A673 (cell line): ENCODE results near the gene SLC25A47. TPM values are rescaled to one million over a fixed set of nuclear protein-coding genes. Genes with fewer than 3 reads are reported as not detected.

Experiments used
- BruUV-seq: library from RNA; stranded (reverse); fragments of 400-500 nt; replicated peaks from 2 replicates; lab custom pipeline; 2021; lab: Mats Ljungman, UMichigan
- CTCF ChIA-PET: fragments of 300-600 bp; sonication (Branson Sonifier 250); formaldehyde crosslinking; loops from one replicate; lab custom pipeline; 2022; ENCODE audit warnings: antibody characterized with exemption; lab: Charles Lee
- POLR2A ChIA-PET: fragments of 300-600 bp; sonication (Branson Sonifier 250); formaldehyde crosslinking; loops from one replicate; lab custom pipeline; 2022; ENCODE audit warnings: antibody characterized with exemption; ENCODE audit not compliant: low non-redundant PET; lab: Charles Lee
- DNase-seq: peaks from one replicate; pipeline ENCODE4 v3.0.0-alpha.2; 2015; ENCODE audit warnings: low spot score
- H3K27ac ChIP-seq: fragments of 200-600 bp; sonication (generic); 2 replicates; pipeline ENCODE4 v1.5.1; 2016; ENCODE audit warnings: mixed run types, low read depth, mild to moderate bottlenecking, mixed read lengths, antibody characterized with exemption, low read length; ENCODE audit not compliant: poor library complexity, severe bottlenecking
- H3K27me3 ChIP-seq: fragments of 200-600 bp; sonication (generic); replicated peaks from 2 replicates; pipeline ENCODE4 v1.6.1; 2017; ENCODE audit warnings: mixed run types, low read depth, mild to moderate bottlenecking, mixed read lengths, antibody characterized with exemption, low read length; ENCODE audit not compliant: insufficient read depth, poor library complexity
- H3K36me3 ChIP-seq: fragments of 200-600 bp; sonication (generic); 2 replicates; pipeline ENCODE4 v1.6.1; 2016; ENCODE audit warnings: mixed run types, mild to moderate bottlenecking, mixed read lengths, antibody characterized with exemption, low read length; ENCODE audit not compliant: insufficient read depth, poor library complexity, severe bottlenecking
- H3K4me1 ChIP-seq: fragments of 200-600 bp; sonication (generic); 2 replicates; pipeline ENCODE4 v1.6.1; 2017; ENCODE audit warnings: mixed run types, mild to moderate bottlenecking, mixed read lengths, antibody characterized with exemption, low read length; ENCODE audit not compliant: insufficient read depth, poor library complexity, severe bottlenecking
- H3K4me3 ChIP-seq: fragments of 200-600 bp; sonication (generic); 2 replicates; pipeline ENCODE4 v1.5.1; 2016; ENCODE audit warnings: low read depth, mixed run types, mild to moderate bottlenecking, mixed read lengths, low read length; ENCODE audit not compliant: poor library complexity, severe bottlenecking
- H3K9me3 ChIP-seq: fragments of 200-600 bp; sonication (generic); 2 replicates; pipeline ENCODE4 v1.6.1; 2016; ENCODE audit warnings: mixed run types, low read depth, mild to moderate bottlenecking, mixed read lengths, antibody characterized with exemption, low read length; ENCODE audit not compliant: poor library complexity, severe bottlenecking
- CTCF ChIP-seq: fragments of 300-800, 200-600 bp; sonication (generic); conservative IDR thresholded peaks from 2 replicates; pipeline ENCODE4 v1.5.1; 2017; ENCODE audit warnings: low read depth, mild to moderate bottlenecking, antibody characterized with exemption, low read length, moderate library complexity, mixed read lengths
- EZH2 ChIP-seq: fragments of 200-600 bp; sonication (generic); IDR thresholded peaks from 2 replicates; pipeline ENCODE4 v1.6.1; 2017; ENCODE audit warnings: borderline replicate concordance, low read depth, mild to moderate bottlenecking, mixed read lengths, antibody characterized with exemption, low read length; ENCODE audit not compliant: poor library complexity, severe bottlenecking
- intact Hi-C: fragments of 100-400 bp; cut with micrococcal nuclease; formaldehyde crosslinking; loops from one replicate; pipeline ENCODE4 v1.10.0; 2022; ENCODE audit not compliant: unreplicated experiment
- total RNA-seq: library from RNA; stranded (reverse); gene quantifications from 2 replicates; pipeline ENCODE4 v1.2.3, GENCODE V29; 2021

The SLC25A47 gene
- total RNA-seq, 1 experiment from 2014 or later, result not detected

GRCh38 chr14:100302616-100303015, 20.5 kb upstream of the SLC25A47 start:
- intact Hi-C loops, result no loop called here

GRCh38 chr14:100303179-100303578, 20.0 kb upstream of the SLC25A47 start:
- POLR2A ChIA-PET, result interaction anchor here (0.7 kb wide), 1 partner anchor 27 kb away, joined by 5 read pairs; no protein-coding TSS in a partner anchor
- Histone ChIP-seq H3K27me3 (no peaks in the 10 kb centered on the region), H3K9me3 (no peaks in the 10 kb centered on the region), H3K27ac (no peak overlapping the region), H3K36me3 (no peaks in the 10 kb centered on the region), H3K4me3 (no peak overlapping the region), H3K4me1 (peaks cover 19% of the 10 kb centered on the region)
- BruUV-seq, result no TSS peak
- peak; percentile 28 for DNase-seq
- no peak for TF ChIP-seq EZH2
- peak; percentile 75 for TF ChIP-seq CTCF
- CTCF ChIA-PET, result no interaction called here
- intact Hi-C loops, result no loop called here

More at GRCh38 chr14:100302616-100303015, 20.5 kb upstream of the SLC25A47 start:
- TF ChIP-seq CTCF (no peak), EZH2 (no peak)
- no peak for DNase-seq
- TSS peak; percentile 17 for BruUV-seq
- Histone ChIP-seq H3K4me1 (peaks cover 18% of the 10 kb centered on the region), H3K4me3 (no peak overlapping the region), H3K27me3 (no peaks in the 10 kb centered on the region), H3K9me3 (no peaks in the 10 kb centered on the region), H3K36me3 (no peaks in the 10 kb centered on the region), H3K27ac (no peak overlapping the region)
- POLR2A ChIA-PET, result interaction anchor here (0.7 kb wide), 1 partner anchor 26 kb away, joined by 5 read pairs; no protein-coding TSS in a partner anchor
- CTCF ChIA-PET, result no interaction called here

GRCh38 chr14:100303925-100304324, 19.2 kb upstream of the SLC25A47 start:
- H3K27ac ChIP-seq, result no peak overlapping the region
- H3K4me1 ChIP-seq, result peaks cover 19% of the 10 kb centered on the region
- TF ChIP-seq EZH2 (no peak), CTCF (no peak)
- no peaks in the 10 kb centered on the region for H3K36me3 ChIP-seq
- H3K27me3 ChIP-seq, result no peaks in the 10 kb centered on the region
- no peaks in the 10 kb centered on the region for H3K9me3 ChIP-seq
- no TSS peak for BruUV-seq
- POLR2A ChIA-PET, result no interaction called here
- intact Hi-C loops, result loop anchor here (2.0 kb wide), 1 partner anchor 79 kb away; no protein-coding TSS in a partner anchor
- no peak overlapping the region for H3K4me3 ChIP-seq
- peak; percentile 23 for DNase-seq
- CTCF ChIA-PET, result no interaction called here
